ENCODE measurements around the gene HMGCL.
"Not testable (repeated sequence)": the region's sequence is repeated elsewhere in the genome, so short reads cannot be mapped to it uniquely, and the experiment has no call there.

Gene HMGCL

GRCh38 chr1:23825076-23825761 lies at the start of gene HMGCL:
Gene HMGCL, minus strand, starts transcription at chr1:23825429. Its CDS starts 14 bp downstream, at chr1:23825415.
- peak; percentile 84 to 87 for DNase-seq

- DNase-seq, result no peak
Measured at GRCh38 chr1:23872421-23872820, 47.2 kb upstream of the HMGCL start.

GRCh38 chr1:23869051-23869450 lies 43.8 kb upstream of the HMGCL start:
- DNase-seq, result no peak

GRCh38 chr1:23868557-23869016 lies 43.4 kb upstream of the HMGCL start:
- no peak for DNase-seq

GRCh38 chr1:23867895-23868556 lies 42.8 kb upstream of the HMGCL start, which contains the start of gene FUCA1:
Gene FUCA1, minus strand, starts transcription at chr1:23868290. Its CDS starts 4 bp downstream, at chr1:23868286.
- DNase-seq, result peak; percentile 94 to 96

DNA sequence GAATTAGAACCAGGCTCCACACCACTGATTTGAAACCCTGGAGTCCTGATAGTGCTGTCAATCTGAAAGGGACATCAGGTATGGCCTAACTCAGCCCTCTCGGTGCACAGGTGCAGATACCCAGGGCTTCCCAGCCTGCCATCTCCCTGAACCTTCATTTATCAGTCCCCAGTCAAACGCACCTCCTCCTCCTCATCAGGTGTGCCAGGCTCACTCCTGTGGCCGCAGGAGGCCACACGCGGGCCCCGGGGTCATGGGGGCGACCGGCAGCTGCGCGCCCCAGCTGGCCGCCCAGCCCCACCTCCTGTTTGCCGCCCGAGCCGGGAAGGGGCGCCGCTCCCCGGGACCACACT lies 42.3 kb upstream of the HMGCL start:
- DNase-seq, result no peak

DNA sequence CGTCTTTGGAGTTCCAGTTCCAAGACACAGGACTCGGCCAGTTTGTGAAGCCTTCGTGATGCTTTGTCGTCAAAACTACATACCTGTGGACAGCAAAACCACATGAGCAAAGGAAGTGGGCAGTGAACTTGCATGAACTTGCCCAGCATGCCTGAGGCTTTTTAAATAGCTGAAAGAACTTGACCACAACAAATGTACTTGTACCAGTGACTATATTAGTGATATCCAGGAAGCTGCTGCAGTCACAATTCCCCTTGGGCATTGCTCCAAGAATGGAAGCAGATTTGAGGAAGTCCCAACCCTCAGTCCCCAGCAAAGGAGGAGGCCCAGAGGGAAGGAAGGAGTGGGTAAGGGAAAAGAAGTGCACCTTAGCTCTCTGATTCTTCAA lies 40.3 kb upstream of the HMGCL start:
- DNase-seq, result no peak

DNA sequence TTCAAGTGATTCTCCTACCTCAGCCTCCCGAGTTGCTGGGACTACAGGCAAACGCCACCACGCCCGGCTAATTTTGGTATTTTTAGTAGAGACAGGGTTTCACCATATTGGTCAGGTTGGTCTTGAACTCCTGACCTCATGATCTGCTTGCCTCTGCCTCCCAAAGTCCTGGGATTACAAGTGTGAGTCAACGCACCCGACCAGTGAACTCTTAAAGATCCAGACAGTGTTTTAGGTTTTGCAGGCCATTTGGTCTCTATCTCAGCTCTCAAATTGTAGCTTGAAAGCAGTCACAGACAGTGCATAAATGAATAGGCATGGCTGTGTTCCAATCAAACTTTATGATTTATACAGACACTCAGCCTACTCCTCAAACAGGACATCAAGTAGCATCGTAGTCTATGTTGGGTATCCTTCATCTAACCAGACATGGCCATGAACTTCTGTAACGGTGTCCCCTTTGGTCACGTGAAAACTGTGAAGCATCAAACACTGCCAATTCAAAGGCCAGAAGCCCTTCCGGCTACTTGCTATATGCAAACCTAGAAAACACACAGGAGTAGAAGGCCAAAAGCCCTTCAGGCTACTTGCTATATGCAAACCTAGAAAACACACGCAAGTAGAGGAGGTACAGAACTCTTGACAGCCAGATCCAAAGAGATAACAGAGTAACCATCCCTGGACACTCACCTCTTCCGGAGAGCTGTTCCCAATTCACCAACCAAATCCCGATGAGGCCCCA lies 39.7 kb upstream of the HMGCL start:
- DNase-seq, result no peak

GRCh38 chr1:23862640-23863039 lies 37.4 kb upstream of the HMGCL start:
- no peak for DNase-seq

DNA sequence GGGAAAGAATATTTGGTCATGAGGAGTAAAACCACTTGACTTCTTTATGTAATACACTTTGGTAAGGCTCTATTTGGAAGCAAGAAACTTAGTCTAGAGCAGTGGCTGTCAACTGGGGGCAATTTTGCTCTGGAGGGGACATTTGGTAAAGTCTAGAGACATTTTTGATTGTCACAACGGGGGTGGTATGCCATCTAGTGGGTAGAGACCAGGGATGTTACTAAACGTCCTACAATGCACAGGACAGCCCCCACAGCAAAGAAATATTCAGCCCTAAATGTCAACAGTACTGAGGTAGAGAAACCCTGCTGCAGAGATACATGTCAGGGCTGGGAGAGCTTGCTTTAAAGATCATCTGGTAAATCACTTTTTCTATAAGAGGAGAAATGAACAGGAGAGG lies 29.3 kb upstream of the HMGCL start:
- no peak for DNase-seq

GRCh38 chr1:23853124-23853523 lies 27.9 kb upstream of the HMGCL start:
- DNase-seq, result not testable (repeated sequence)

- DNase-seq, result not testable (repeated sequence)
Measured at GRCh38 chr1:23851406-23851805, 26.2 kb upstream of the HMGCL start.

DNA sequence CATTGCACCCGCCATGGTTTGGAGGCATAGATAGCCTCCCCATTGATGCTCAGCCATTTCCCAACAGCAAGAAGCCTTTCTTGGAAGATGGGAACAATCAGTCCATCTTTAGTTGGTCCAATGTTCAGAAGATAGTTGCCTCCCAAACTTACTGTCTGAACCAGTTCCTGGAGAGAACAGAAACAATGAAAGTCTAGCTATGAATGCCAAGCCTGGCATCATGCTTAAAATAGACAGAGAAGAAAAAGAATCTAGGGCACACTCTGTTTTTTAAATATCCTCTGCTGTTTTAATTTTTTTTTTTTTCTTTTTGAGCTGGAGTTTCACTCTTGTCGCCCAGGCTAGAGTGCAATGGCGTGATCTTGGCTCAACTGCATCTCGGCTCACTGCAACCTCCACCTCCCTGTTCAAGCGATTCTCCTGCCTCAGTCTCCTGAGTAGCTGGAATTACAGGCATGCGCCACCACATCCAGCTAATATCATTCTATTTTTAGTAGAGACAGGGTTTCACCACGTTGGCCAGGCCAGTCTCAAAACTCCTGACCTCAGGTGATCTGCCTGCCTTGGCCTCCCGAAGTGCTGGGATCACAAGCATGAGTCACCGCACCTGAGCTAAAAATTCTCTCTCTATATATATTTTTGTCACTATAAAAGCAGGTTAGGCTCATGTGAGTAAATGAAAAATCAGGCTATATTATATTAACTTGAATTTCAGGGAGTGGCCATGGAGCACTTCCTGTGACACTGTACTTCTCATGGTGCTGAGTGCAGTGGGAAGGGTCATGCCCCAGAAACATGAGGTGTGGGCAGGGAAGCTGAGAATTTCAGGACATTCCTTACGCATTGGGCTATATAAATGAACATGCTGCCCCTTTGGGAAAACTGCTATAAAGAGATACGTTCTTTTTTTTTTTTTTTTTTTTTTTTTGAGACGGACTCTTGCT lies 23.7 kb upstream of the HMGCL start:
- DNase-seq, result no peak

- DNase-seq, result not testable (repeated sequence)
Measured at GRCh38 chr1:23847482-23848095, 22.4 kb upstream of the HMGCL start.

- no peak for DNase-seq
Measured at GRCh38 chr1:23845163-23845562, 19.9 kb upstream of the HMGCL start.

DNA sequence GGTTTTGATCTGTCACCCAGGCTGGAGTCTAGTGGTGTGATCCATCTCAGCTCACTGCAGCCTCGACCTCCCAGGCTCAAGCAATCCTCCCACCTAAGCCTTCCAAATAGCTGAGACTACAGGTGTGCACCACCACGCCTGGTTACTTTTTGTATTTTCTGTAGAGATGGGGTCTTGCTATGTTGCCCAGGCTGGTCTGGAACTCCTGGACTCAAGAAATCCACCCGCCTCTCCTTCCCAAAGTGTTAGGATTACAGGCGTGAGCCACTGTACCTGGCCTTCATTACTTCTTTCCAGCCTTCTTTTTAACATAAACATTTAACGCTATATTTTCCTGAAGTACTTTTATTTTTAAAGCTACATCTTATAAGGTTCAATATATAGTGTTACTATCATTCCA lies 18.4 kb upstream of the HMGCL start:
- DNase-seq, result no peak

DNA sequence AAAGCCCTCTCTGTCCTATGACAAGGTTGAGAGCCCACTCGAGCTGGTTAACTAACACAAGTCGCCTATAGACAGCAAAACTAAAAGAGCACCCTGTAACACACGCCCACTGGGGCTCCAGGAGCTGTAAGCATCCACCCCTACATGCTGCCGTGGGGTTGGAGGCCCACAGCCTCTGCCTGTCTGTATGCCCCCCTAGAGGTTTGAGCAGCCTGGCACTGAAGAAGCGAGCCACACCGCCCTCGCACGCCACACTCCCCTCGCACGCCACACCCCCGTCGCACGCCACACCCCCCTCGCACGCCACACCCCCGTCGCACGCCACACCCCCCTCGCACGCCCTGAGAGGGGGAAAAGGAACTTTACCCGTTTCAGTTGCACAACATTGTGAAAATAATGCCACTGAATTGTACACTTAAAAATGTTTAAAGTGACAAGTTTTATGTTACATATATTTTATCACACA lies 13.2 kb upstream of the HMGCL start:
- DNase-seq, result peak; percentile 67

- DNase-seq, result no peak
Measured at GRCh38 chr1:23837908-23838307, 12.7 kb upstream of the HMGCL start.

DNA sequence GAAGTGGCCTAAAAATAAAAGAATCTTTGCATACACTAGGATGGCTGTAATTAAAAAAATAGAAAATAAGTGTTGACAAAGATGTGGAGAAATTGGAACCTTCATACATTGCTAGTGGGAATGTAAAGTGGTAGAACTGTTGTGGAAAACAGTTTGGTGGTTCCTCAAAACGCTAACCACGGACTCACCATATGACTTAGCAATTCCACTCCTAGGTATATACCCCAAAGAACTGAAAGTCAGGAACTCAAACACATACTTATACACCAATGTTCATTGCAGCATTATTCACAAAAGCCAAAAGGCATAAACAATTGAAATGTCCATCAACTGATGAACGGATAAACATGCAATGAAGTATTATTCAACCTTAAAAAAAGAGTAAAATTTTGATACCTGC lies 10.8 kb upstream of the HMGCL start:
- DNase-seq, result no peak

DNA sequence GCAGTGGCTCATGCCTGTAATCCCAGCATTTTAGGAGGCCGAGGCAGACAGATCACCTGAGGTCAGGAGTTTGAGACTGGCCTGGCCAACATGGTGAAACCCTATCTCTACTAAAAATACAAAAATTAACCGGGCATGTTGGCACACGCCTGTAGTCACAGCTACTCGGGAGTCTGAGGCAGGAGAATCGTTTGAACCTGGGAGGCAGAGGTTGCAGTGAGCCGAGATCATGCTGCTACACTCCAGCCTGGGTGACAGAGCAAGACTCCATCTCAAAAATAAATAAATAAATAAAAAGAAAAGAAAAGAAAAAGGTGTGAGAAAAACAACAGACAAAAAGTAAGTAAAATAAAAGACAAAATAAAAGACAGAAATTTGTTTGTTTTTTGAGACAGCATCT lies 8.9 kb upstream of the HMGCL start:
- not testable (repeated sequence) for DNase-seq

GRCh38 chr1:23827717-23828116 lies 2.5 kb upstream of the HMGCL start:
- DNase-seq, result no peak

DNA sequence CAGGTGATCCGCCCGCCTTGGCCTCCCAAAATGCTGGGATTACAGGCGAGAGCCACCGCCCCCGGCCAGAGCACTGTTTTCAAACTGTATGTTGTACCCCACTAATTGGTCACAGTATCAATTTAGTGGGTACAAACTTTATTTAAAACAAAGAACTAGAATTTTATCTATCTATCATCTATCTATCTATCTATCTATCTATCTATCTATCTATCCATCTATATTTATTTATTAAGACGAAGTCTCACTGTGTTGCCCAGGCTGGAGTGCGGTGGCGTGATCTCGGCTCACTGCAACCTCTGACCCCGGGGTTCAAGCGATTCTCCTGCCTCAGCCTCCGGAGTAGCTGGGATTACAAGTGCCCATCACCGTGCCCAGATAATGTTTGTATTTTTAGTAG lies 1.4 kb upstream of the HMGCL start:
- DNase-seq, result not testable (repeated sequence)

Data from activated CD4-positive, alpha-beta T cell treated with anti-CD3 and anti-CD28 coated beads, Interleukin-2, amount 50 U/mL, for 4 hours (primary cell).